Hepatocyte (in vitro differentiated cells): Measurements from ENCODE around the gene GGT7.

Source experiments
- CTCF ChIP-seq: fragments of 200-600 bp; sonication (generic); IDR thresholded peaks from 2 replicates; pipeline ENCODE4 v1.5.1; 2016; ENCODE audit warnings: antibody characterized with exemption, mild to moderate bottlenecking; ENCODE audit not compliant: poor library complexity
- EZH2phosphoT487 ChIP-seq: fragments of 200-600 bp; sonication (generic); IDR thresholded peaks from one replicate; pipeline ENCODE4 v1.6.1; 2018; ENCODE audit warnings: antibody characterized with exemption, mild to moderate bottlenecking, low read depth, moderate library complexity; ENCODE audit not compliant: unreplicated experiment, severe bottlenecking

DNA sequence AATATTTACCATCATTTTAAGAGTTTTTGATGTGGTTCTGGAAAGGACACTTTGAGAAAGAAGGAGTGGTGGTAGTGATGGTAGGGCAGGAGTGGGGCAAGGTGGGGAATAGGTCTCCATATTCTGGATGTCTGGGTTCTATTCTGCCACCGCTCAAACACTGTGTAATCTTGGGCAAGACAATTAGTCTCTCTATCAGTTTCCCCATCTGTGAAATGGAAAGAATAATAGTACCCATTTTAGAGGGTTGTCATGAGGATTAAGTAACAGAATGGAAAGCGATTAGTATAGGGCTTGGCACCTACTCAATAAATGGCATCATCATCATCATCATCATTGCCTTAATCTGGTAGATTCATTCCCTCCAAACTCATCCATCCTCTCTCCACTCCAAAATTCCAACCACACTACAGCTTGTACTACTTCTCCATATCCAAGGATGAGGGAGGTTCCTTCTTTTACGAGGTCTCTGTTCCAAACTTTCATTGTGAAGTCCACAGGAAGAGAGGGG is 982 bp upstream of the GGT7 start:
- no peak for TF ChIP-seq CTCF
- TF ChIP-seq EZH2phosphoT487, result no peak
